ENCODE data around the gene HOXD12. TPM values are rescaled to one million over a fixed set of nuclear protein-coding genes. Genes with fewer than 3 reads are reported as not detected.

Gene HOXD12
- total RNA-seq, 2 donors from 2014 or later, result not detected

- Mint-ChIP-seq H3K36me3 (ENCODE audit: low read depth) (peaks cover 24% of the 10 kb centered on the region), H3K4me1 (no peaks in the 10 kb centered on the region), H3K27ac (no peak overlapping the region), H3K27me3 (peaks cover 67% of the 10 kb centered on the region), H3K4me3 (no peak overlapping the region), H3K9me3 (peaks cover 7% of the 10 kb centered on the region)
- ATAC-seq (replicated peaks), result no peak
These were observed 22.8 kb upstream of the HOXD12 start for GRCh38 chr2:176076796-176077195.

- no peaks in the 10 kb centered on the region for H3K4me1 Mint-ChIP-seq
- no peak for ATAC-seq (replicated peaks)
- peak overlapping the region; percentile 38 for H3K4me3 Mint-ChIP-seq
- no peak overlapping the region for H3K27ac Mint-ChIP-seq
- H3K9me3 Mint-ChIP-seq, result peaks cover 7% of the 10 kb centered on the region
- H3K27me3 Mint-ChIP-seq, result peaks cover 63% of the 10 kb centered on the region
- H3K36me3 Mint-ChIP-seq (ENCODE audit: low read depth), result peaks cover 26% of the 10 kb centered on the region
These were observed 20.9 kb upstream of the HOXD12 start for GRCh38 chr2:176078541-176079284.

- H3K9me3 Mint-ChIP-seq, result peaks cover 7% of the 10 kb centered on the region
- no peak overlapping the region for H3K27ac Mint-ChIP-seq
- peaks cover 65% of the 10 kb centered on the region for H3K27me3 Mint-ChIP-seq
- peak overlapping the region; percentile 38 for H3K4me3 Mint-ChIP-seq
- H3K36me3 Mint-ChIP-seq (ENCODE audit: low read depth), result peaks cover 32% of the 10 kb centered on the region
- no peak for ATAC-seq (replicated peaks)
- no peaks in the 10 kb centered on the region for H3K4me1 Mint-ChIP-seq
These were observed 20.2 kb upstream of the HOXD12 start for GRCh38 chr2:176079285-176079830.

GRCh38 chr2:176079831-176080539 is 19.6 kb upstream of the HOXD12 start:
- no peak for ATAC-seq (replicated peaks)
- Mint-ChIP-seq H3K4me3 (peak overlapping the region; percentile 38), H3K36me3 (ENCODE audit: low read depth) (peaks cover 38% of the 10 kb centered on the region), H3K9me3 (peaks cover 7% of the 10 kb centered on the region), H3K27ac (no peak overlapping the region), H3K4me1 (no peaks in the 10 kb centered on the region), H3K27me3 (peaks cover 65% of the 10 kb centered on the region)

GRCh38 chr2:176080540-176081375 is 18.8 kb upstream of the HOXD12 start:
- Mint-ChIP-seq H3K27me3 (peaks cover 60% of the 10 kb centered on the region), H3K4me1 (no peaks in the 10 kb centered on the region), H3K27ac (no peak overlapping the region), H3K4me3 (peak overlapping the region; percentile 26), H3K36me3 (ENCODE audit: low read depth) (peaks cover 38% of the 10 kb centered on the region), H3K9me3 (peaks cover 5% of the 10 kb centered on the region)
- ATAC-seq (replicated peaks), result no peak

GRCh38 chr2:176081376-176081836 is 18.2 kb upstream of the HOXD12 start:
- peaks cover 39% of the 10 kb centered on the region for H3K36me3 Mint-ChIP-seq (ENCODE audit: low read depth)
- H3K4me3 Mint-ChIP-seq, result peak overlapping the region; percentile 26
- peaks cover 4% of the 10 kb centered on the region for H3K9me3 Mint-ChIP-seq
- peaks cover 55% of the 10 kb centered on the region for H3K27me3 Mint-ChIP-seq
- no peak overlapping the region for H3K27ac Mint-ChIP-seq
- ATAC-seq (replicated peaks), result no peak
- H3K4me1 Mint-ChIP-seq, result no peaks in the 10 kb centered on the region

GRCh38 chr2:176081837-176082524 is 17.6 kb upstream of the HOXD12 start:
- Mint-ChIP-seq H3K27ac (no peak overlapping the region), H3K9me3 (peaks cover 4% of the 10 kb centered on the region), H3K27me3 (peaks cover 58% of the 10 kb centered on the region), H3K36me3 (ENCODE audit: low read depth) (peaks cover 45% of the 10 kb centered on the region), H3K4me3 (no peak overlapping the region), H3K4me1 (no peaks in the 10 kb centered on the region)
- no peak for ATAC-seq (replicated peaks)

GRCh38 chr2:176082525-176082823 is 17.1 kb upstream of the HOXD12 start:
- no peak overlapping the region for H3K4me3 Mint-ChIP-seq
- peaks cover 60% of the 10 kb centered on the region for H3K27me3 Mint-ChIP-seq
- no peak overlapping the region for H3K27ac Mint-ChIP-seq
- peaks cover 45% of the 10 kb centered on the region for H3K36me3 Mint-ChIP-seq (ENCODE audit: low read depth)
- no peak for ATAC-seq (replicated peaks)
- H3K9me3 Mint-ChIP-seq, result peaks cover 4% of the 10 kb centered on the region
- H3K4me1 Mint-ChIP-seq, result no peaks in the 10 kb centered on the region

GRCh38 chr2:176082824-176083751 is 16.5 kb upstream of the HOXD12 start:
- no peaks in the 10 kb centered on the region for H3K4me1 Mint-ChIP-seq
- H3K4me3 Mint-ChIP-seq, result no peak overlapping the region
- peaks cover 4% of the 10 kb centered on the region for H3K9me3 Mint-ChIP-seq
- no peak overlapping the region for H3K27ac Mint-ChIP-seq
- H3K36me3 Mint-ChIP-seq (ENCODE audit: low read depth), result peaks cover 45% of the 10 kb centered on the region
- no peak for ATAC-seq (replicated peaks)
- H3K27me3 Mint-ChIP-seq, result peaks cover 60% of the 10 kb centered on the region

- Mint-ChIP-seq H3K27me3 (peaks cover 57% of the 10 kb centered on the region), H3K4me1 (no peaks in the 10 kb centered on the region), H3K4me3 (no peak within 1 kb of the TSS), H3K27ac (no peak within 1 kb of the TSS), H3K36me3 (ENCODE audit: low read depth) (peaks cover 40% of the 10 kb centered on the region), H3K9me3 (no peaks in the 10 kb centered on the region)
- no peak for ATAC-seq (replicated peaks)
These were observed 15.8 kb upstream of the HOXD12 start, which contains the start of gene EVX2 for GRCh38 chr2:176083796-176084261. Gene EVX2 (minus strand): TSS chr2:176083962. CDS start chr2:176083776, 186 bp downstream.

- Mint-ChIP-seq H3K4me3 (no peak overlapping the region), H3K27ac (no peak overlapping the region), H3K27me3 (peaks cover 54% of the 10 kb centered on the region), H3K9me3 (no peaks in the 10 kb centered on the region), H3K36me3 (ENCODE audit: low read depth) (peaks cover 31% of the 10 kb centered on the region), H3K4me1 (no peaks in the 10 kb centered on the region)
- no peak for ATAC-seq (replicated peaks)
These were observed 14.9 kb upstream of the HOXD12 start for GRCh38 chr2:176084611-176085119.

- Mint-ChIP-seq H3K4me1 (no peaks in the 10 kb centered on the region), H3K27me3 (peaks cover 57% of the 10 kb centered on the region), H3K9me3 (no peaks in the 10 kb centered on the region), H3K4me3 (no peak overlapping the region), H3K36me3 (ENCODE audit: low read depth) (peaks cover 31% of the 10 kb centered on the region), H3K27ac (no peak overlapping the region)
- no peak for ATAC-seq (replicated peaks)
These were observed 14.3 kb upstream of the HOXD12 start for GRCh38 chr2:176085120-176085788.
